Hepatocyte (in vitro differentiated cells): ENCODE measurements around the gene JAKMIP1.

Experiments
- EZH2phosphoT487 ChIP-seq: fragments of 200-600 bp; sonication (generic); IDR thresholded peaks from one replicate; pipeline ENCODE4 v1.6.1; 2018; ENCODE audit warnings: antibody characterized with exemption, mild to moderate bottlenecking, low read depth, moderate library complexity; ENCODE audit not compliant: unreplicated experiment, severe bottlenecking
- TF ChIP-seq, protein P1 (sequence below): fragments of 200-600 bp; sonication (generic); IDR thresholded peaks from 2 replicates; pipeline ENCODE4 v1.5.1; 2016; ENCODE audit warnings: antibody characterized with exemption, mild to moderate bottlenecking; ENCODE audit not compliant: poor library complexity

DNA sequence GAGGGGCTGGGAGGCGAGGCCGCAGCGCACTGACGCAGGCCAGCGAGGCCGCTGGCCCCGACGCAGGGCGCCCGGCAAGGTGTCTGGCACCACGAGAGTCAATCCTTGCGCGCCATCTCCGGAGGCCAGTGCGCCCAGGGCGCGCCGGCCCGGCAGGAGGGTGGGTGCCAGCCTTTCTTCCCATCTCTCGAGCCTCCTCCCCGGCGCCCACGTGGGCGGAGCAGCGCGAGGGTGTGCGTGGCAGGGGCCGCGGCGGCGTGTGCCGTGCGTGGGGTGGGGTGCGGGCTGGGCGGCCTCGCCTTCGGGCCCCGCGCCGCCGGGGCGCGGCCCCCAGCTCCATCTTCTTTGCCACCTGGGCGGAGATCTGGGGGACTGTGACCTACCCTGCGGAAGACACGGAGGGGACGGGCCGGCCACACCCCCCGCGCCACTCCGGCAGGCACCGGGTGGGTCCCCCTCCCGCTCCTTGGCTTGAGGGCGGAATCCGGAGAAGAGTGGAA, 877 bp downstream of the JAKMIP1 start:
- TF ChIP-seq EZH2phosphoT487: no peak
- TF ChIP-seq, protein P1, sequence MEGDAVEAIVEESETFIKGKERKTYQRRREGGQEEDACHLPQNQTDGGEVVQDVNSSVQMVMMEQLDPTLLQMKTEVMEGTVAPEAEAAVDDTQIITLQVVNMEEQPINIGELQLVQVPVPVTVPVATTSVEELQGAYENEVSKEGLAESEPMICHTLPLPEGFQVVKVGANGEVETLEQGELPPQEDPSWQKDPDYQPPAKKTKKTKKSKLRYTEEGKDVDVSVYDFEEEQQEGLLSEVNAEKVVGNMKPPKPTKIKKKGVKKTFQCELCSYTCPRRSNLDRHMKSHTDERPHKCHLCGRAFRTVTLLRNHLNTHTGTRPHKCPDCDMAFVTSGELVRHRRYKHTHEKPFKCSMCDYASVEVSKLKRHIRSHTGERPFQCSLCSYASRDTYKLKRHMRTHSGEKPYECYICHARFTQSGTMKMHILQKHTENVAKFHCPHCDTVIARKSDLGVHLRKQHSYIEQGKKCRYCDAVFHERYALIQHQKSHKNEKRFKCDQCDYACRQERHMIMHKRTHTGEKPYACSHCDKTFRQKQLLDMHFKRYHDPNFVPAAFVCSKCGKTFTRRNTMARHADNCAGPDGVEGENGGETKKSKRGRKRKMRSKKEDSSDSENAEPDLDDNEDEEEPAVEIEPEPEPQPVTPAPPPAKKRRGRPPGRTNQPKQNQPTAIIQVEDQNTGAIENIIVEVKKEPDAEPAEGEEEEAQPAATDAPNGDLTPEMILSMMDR: no peak
